Measurements from ENCODE around the gene DIPK1A.

DIPK1A gene

DNA sequence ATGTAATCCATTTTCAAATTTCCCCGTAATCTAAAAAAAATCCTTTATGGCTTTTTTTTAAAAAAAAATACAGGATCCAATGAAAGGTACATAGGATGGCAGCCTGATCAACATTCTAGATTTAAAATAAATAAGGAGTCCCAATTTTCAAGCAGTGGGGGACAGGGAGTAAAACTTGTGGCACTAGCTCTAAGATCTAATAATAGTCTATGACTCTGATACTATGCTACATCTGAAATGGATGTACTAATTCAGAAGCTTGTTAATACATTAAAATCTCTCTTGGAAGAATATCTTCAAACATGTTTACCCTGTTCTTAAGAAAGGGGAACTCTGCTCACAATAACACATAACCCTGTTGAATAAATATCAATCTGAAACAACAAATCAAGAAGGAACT is 8.5 kb downstream of the DIPK1A start:
- DNase-seq (ENCODE audit: low read depth) = no peak

DNA sequence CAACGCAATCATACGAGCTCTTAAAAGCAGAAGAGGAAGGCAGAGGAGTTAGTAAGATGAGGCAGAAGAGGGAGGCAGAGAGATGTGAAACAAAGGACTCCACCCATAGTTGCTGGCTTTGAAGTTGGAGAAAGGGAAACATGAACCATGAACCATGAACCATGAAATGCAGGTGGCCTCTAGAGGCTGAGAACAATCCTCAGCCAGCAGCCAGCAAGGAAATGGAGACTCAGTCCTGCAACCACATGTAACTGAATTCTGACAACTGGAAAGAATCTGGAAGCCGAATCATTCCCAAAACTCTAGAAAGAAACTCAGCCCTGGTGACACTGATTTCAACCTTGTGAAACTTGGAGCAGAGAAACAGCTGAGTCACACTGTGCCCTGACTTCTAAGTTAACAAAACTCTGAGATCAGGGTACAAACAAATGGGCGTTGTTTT is 10.1 kb downstream of the DIPK1A start:
- peak; percentile 73 for DNase-seq (ENCODE audit: low read depth)

DNA sequence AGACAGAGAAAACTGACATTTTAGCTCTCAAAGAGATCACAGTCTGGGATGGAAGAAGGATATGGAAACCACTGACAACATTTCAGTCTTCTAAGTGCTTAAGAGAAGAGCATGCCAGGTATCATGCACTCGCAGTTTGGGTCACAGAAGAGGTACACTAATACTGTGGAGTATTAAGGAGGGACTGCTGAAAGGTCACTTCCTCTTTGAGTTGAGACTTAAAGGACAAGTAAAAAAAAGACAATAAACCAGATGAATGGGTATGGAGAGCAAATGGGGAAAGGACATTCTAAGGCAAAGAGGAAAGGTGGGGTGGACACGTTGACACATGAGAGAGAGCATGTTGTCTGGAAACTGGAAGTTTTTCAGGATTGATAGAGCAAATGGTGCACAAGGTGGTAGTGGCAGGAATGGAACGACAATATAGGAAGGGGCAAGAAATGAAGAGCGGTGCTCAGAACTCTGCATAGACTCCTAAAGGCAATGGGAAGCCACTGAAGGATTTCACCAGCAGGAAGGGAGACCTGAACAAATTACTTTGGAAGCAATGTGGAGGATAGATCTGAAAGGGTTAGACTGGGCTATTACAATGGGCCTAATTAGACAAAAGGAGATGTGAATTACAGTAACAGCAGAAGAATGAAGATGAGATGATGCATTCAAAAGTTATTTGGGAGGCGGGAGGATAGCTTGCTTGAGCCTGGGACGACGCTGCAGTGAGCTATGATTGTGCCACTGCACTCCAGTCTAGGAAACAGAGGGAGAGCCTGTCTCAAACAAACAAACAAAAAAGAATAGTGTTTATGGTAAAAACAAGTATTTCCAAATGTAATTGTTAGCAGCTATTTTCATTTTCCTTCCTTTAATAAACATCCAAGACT is 11.1 kb downstream of the DIPK1A start:
- DNase-seq (ENCODE audit: low read depth) = peak; percentile 54

DNA sequence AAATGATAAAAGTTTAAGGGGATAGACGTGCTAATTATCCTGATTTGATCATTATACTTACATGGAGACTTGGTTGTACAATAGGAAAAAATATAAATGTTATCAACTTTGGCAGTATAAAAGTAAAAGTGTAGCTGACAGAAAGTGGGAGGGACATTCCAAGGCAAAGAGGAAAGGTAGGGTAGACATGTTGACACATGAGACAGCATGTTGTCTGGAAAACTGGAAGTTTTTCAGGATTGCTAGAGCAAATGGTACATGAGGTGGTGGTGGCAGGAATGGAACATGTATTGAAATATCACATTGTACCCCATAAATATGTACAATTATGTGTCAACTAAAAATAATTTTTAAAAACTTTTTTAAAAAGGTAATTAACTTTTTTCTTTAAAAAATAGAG is 13.2 kb downstream of the DIPK1A start:
- DNase-seq (ENCODE audit: low read depth) = no peak

DNA sequence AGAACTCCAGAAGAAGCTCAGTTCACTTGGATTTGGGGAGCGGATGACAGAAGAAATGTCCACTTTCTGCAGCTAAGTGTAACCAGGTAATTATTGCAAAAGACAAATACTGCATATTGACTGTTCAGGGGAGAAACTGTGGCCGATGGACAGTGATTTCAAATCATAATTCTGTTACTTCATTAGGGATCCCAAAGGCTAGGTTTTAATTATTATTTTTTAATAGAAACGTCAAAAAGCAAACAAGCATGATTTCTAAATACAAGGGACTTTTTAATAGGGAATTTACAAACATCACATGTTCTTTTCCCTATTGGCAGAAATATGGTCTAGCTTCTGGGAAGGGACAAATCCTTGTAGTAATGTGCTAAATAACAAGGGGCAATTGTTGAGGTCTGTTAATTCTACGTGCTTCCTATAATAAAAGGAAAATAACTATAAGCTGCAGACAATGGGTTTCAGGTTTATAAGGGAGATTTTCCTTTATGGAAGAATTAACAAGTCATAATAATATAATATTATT is 15.5 kb downstream of the DIPK1A start:
- no peak for DNase-seq (ENCODE audit: low read depth)

DNA sequence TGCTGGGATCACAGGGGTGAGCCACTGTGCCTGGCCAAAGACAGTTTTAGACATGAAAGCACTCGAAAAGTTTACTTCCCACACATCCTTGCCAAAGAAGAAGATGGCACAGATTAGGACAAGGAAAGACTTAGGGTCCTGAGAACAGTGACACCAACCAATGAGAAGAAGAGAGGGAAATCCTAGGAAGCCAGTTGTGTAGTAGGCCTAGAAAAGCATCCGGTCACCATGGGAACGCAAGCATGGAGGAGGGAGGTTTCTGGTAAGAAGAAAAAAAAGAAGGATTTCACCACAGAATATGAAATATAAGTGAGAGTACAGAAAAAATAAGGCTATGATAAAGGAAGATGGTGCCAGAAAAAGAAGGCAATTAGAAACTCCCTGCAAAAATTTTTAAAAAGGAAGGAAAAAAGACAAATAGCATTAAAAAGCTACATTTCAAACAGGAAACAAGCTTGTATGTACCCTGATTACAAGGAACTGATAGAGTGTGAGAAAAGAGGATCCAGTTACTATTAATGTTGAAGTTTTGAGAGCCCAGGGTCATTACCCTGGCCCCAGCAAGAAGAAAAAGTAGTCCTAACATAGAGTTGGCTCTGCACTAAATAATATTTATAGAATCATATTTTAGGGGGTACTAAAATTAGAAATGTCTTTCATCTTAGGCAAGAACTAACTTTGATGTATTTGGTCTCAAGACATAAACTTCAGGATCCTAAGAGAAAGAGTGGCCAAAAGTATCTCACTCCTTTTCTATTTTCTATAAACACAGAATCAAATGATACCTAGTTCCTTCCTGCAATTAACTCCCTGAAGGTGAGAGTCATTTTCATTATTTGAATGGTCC is 16.1 kb downstream of the DIPK1A start:
- DNase-seq (ENCODE audit: low read depth) = no peak

DNA sequence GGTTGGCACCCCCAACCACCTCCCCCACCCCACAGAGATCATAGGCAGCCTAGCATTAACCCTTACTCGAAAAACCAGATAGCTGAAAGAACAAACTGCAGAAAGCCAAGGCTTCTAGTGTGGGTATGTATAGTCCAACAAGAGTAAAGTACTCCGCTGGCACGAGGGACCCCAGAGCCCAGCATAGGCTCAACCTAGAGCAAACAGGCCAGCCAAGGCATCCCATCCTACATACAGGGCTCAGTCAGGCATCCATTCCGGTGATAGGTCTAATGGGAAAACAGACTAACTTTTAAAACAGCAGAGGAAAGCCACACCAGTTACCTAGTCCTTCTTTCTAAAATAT is 17.8 kb downstream of the DIPK1A start:
- no peak for DNase-seq (ENCODE audit: low read depth)

DNA sequence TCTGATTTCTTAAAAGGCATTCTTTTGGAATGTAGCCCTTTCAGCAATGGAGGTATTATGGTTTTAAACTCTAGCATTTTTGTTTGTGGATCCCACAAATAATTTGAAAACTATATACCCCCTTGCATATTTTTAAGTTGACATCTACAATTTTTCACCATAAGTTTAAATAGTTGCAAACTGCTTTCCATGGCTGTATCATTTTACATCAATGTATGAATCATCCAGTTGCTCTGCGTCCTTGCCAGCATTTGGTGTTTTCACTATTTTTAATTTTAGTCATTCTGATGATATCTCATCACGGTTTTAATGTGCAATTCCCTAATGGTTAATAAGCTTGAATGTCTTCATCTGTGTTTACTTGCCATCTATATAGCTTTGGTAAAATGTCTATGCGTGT is 20.7 kb downstream of the DIPK1A start:
- no peak for DNase-seq (ENCODE audit: low read depth)

DNA sequence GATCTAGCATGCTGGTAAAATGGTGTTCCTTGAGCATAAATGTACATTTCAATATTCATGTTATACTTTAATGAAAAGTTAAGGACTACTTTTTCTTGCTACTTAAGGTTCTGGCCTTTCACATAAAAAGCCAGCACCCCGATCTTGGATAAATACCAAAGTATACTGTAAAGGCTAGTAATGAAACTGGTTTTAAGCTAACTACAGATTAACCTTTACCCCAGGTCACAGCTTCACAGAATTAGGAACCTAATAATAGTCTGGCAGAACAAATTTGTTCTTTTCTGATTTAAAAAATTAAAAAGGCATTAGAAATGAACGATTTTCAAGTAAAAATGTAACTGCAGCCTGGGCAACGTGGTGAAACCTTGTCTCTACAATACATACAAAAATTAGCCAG is 23.5 kb downstream of the DIPK1A start:
- DNase-seq (ENCODE audit: low read depth) = no peak

DNA sequence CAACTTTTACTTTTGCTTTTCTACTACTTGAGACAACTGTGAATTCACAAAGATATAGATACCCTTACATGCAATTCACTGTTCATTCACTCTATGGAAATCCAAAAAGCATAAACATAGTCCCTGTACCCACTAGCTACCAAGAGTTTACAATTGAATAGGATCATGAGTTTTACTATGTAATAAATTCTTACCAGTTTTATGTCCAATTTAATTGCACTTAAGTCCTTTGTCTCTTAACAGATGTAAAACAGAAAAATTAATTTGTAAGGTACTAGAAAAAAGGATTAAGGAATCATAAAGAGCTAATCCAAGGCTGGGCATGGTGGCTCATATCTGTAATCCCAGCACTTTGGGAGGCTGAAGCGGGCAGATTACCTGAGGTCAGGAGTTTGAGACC is 24.4 kb downstream of the DIPK1A start:
- no peak for DNase-seq (ENCODE audit: low read depth)

DNA sequence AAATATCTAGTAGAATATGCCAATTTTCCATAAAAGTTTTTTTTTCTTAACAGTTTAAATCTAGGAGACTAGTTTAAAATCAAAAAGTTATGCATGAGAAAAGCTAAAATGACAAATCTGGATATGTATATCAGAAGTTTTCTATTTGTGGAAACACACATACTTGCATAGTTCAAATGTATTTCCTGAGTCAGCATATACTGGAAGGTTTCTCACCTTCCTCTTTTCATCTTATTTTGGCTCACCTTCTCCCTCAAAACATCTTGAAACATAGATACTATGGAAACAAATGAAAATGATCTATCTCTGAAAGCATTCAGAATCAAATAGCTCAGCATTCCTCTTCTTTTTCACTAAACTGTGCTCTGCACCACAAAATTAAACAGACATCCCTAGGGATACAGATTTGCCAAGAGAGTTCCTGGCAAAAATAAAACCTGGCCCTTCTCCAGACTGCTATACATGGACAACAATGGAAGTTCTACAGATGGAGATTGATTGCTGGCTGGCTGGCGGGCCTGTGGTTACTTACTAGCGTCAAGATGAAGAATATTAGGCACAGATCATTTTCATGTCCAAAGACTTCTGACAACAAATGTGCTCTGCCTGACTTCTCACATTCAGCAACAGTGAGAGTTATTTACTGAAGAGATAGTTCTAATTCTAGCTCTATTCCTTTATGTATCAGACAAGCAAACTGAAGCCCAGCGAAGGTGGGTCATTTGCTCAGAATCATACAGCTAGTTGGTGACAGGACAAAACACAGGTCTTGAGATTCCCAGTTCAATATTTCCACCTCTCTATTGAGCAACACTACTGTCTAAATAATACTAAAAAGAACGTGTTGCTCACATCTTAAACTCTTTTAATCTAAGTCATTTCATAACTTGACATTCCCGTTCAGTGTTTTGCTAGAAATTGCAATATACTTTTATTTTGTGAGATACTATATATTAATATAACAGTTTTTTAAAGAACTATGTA is 26.6 kb downstream of the DIPK1A start:
- DNase-seq (ENCODE audit: low read depth) = peak; percentile 94

DNA sequence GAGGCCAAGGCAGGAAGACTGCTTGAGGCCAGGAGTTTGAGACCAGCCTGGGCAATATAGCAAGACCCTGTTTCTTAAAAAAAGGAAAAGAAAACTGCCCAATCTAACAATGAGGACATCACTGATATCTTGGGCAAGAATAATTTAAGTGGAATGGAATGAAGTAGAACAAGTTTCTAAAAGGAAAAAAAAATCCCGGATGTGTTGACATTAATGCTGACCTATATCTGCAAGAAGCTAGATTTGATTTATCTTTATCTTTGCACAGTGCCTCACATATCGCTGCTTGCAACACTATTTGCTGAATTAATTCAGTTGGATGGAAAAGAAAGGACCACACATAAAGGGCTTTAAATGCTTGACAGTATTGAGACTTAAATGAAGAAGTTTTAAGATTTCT is 27.8 kb downstream of the DIPK1A start:
- DNase-seq (ENCODE audit: low read depth) = no peak

DNA sequence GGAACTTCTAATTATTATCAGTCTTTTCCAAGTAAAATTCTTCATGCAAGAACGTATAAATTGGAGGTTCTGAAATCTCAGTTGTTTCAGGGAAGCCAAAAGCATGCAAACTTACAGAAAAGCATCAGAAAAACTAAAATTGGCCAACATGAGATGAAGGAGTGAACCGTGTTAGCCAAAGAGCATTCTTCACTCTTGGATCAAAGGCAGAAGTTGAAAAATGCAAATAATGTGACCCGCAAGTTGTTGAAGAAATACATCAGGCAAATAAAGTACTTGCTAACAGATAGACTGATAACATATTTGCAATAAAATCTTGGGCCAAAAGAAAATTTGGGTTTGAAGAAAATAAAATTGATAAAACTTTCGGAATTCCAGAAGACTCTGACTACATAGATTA is 29.6 kb downstream of the DIPK1A start:
- no peak for DNase-seq (ENCODE audit: low read depth)

DNA sequence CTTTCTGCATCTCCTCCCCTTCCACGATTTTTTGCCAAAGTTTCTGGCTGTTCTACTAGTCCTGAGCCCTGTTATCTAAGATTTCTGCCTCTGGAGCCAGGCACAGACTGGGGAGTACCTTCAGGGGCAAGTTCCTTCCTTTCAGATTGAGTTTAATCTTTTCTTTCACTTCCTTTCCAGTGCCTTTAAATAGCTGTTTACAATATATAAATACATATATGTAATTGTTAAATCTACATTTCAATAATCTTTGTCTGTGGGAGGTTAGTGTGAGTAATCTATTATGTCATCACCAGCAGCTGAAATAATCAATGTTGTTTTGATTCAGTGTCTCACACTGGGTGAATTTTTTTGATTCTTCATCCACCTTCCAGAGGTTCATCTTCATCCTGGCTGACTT is 31.8 kb downstream of the DIPK1A start:
- DNase-seq (ENCODE audit: low read depth) = no peak

DNA sequence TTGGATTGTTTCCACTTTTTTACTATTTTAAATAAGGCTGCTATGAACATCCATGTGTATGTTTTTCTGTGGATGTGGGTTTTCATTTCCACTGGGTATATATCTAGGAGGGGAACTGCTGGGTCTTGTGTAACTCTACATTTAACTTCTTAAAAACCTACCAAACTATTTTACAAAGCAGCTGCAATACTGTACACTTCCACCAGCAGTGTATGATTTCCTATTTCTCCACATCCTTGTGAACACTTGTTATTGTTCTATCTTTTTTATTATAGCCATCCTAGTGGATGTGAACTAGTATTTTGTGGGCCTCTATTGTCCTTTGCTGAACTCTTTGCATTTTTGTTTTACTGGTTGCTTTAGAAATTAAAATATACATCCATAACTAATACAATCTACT is 33.4 kb downstream of the DIPK1A start:
- no peak for DNase-seq (ENCODE audit: low read depth)

DNA sequence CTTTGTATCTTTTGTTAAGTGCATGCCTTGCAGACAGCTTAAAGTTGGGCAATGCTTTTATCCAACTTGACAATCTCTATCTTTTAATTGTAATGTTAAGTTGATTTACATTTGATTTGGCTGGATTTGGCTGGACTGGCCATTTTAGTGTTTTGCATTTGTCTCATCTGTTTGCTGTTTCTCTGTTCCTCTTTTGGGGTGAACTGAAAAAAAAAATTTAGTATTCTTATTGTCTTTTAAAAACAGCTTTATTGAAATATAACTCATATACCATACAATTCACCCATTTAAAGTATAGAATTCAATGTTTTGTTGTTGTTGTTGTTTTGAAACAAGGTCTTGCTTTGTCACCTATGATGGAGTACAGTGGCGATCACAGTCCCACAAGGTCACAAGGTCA is 34.4 kb downstream of the DIPK1A start:
- no peak for DNase-seq (ENCODE audit: low read depth)

DNA sequence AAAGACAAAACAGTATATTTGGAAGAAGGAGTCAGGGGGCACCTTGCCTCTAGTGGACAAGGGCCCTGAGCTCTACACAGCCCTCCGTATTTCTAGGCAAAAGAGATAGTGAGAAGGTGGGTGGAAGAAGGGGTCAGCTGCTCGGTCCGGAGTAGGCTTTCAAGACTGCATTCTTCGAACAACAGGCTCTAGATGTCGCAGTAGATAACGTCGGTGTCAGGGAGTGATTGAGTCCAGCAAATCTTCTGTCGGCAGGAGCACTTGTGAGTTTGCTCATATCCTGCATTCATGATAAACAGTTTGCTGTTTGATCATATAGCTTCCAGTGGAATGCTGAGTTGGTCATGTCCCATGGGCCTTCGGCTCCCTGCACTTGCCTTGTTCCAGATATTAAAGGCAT is 36.8 kb downstream of the DIPK1A start:
- DNase-seq (ENCODE audit: low read depth) = no peak

DNA sequence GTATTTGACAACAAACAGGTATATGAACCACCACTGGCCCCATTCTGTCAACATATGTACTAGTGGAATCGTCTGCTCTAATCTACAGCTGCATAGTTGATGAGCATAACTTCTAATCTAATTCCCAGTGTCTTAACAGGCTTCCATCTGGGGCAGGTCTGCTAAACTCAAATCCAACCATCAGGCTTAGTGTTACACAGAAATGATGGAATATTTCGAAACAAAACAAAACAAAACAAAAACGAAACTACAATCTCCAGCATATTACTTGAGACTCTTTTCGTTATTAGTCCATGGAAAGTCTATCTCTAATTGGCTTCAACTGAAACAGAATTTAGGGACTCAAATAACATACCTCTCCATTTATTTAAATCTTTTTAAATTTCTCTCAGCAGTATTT is 37.6 kb downstream of the DIPK1A start:
- DNase-seq (ENCODE audit: low read depth) = no peak

DNA sequence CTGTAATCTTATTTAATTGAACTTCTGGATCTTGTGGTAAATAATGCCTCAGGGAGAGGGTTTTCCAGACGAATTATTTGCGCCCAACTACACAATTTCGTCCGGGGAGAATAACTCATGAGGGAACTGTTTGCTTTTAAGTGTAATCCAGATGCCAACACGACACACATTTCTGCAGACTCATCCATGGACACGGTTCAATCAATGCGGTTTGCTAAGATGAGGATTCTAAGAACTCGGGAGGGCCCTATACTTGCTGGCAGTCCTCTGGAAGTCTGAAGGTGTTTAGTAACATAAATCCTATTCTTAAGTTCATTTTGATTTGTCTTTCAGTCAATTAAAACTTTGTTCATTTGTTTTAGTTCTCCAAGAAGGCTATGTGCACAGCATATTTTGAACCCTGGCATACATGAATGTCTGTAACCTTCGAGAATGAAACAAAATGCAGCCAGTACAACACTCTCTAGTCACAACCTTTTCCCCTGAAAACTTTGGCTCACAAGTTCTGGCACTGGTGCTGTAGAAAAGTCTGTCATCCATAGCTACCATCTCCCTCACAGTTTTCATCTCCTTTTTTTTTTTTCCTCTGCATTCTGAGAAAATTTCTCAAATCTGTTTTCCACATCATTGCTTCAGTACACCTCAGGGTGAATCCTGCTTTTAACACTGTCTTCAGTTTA is 38.8 kb downstream of the DIPK1A start:
- peak; percentile 54 for DNase-seq (ENCODE audit: low read depth)

DNA sequence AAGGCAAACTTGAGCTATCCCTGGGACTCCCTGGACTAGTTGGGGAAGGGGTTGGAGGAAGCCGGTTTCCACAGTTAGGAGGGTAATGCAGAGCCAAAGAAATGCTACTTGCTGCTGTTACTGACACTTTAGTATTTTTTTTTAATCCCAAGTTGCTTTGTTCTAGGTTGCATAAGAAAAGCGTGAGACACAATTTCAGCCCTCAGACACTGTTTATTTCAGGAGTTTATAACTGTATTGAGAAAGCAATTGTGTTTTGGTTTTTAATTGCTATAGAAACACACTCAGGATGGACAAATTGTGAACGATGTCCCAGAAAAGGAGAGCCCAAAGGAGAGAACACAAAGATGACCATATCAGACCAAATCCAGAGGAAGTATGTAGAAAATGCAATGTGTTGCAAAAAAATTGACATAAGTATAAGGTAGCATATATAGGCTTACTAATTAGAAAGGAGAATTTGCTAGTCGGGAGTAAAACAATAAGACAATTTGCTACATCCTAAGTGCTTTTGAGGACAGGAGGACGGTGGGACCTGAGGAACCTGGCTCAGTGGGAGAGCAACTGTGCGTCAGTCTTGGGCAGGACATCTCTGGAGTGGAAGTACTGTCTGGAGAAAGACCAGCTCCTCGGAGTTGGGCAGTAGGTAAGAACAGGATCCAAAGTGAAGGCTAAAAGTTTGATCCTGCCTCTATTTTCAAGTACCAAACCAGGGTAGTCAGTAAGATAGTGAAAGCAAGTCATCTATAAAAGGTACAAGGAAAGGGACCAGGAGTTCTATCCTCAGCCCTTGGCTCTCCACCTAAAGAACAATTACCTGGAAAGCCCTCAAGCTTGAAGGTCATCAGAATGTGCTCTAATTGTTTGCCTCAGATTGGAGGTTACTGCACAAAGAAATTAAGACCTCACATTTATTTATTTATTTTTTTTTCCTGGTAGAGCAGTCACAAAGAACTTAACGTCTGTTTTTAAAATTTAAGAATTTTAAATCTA is 39.9 kb downstream of the DIPK1A start:
- DNase-seq (ENCODE audit: low read depth) = no peak
